Trophoblast cell (in vitro differentiated cells and primary cell): Measurements from ENCODE around the gene CAND2.
A peak's percentile ranks its signal among the peaks of the same experiment; 100 is the strongest.

Source experiments
- DNase-seq, 2 donors: peaks; one replicate each; pipeline ENCODE4 v3.0.0-alpha.2; 2016
- H2AFZ ChIP-seq: 2 replicates; pipeline ENCODE4 v1.6.1; 2013; ENCODE audit warnings: low read length, moderate library complexity, mild to moderate bottlenecking; ENCODE audit not compliant: insufficient read depth, poor library complexity
- H2AK5ac ChIP-seq: 2 replicates; pipeline ENCODE4 v1.6.1; 2013; ENCODE audit warnings: mild to moderate bottlenecking, low read length
- H2BK120ac ChIP-seq: 2 replicates; pipeline ENCODE4 v1.6.1; 2013; ENCODE audit warnings: low read length, mild to moderate bottlenecking, moderate library complexity; ENCODE audit not compliant: insufficient read depth, poor library complexity
- H2BK12ac ChIP-seq: 2 replicates; pipeline ENCODE4 v1.6.1; 2013; ENCODE audit warnings: mild to moderate bottlenecking, low read length, moderate library complexity
- H2BK5ac ChIP-seq: 2 replicates; pipeline ENCODE4 v1.6.1; 2013; ENCODE audit warnings: low read length, low read depth, moderate library complexity, mild to moderate bottlenecking; ENCODE audit not compliant: poor library complexity
- H3K14ac ChIP-seq: 2 replicates; pipeline ENCODE4 v1.6.1; 2013; ENCODE audit warnings: mild to moderate bottlenecking, low read length
- H3K18ac ChIP-seq: 2 replicates; pipeline ENCODE4 v1.6.1; 2013; ENCODE audit warnings: mild to moderate bottlenecking, low read length
- H3K23ac ChIP-seq: 2 replicates; pipeline ENCODE4 v1.6.1; 2013; ENCODE audit warnings: low read length
- H3K27ac ChIP-seq: 2 replicates; pipeline ENCODE4 v1.5.1; 2013; ENCODE audit warnings: low read depth, mild to moderate bottlenecking, inconsistent platforms, low read length, moderate library complexity
- H3K27me3 ChIP-seq: 2 replicates; pipeline ENCODE4 v1.6.1; 2013; ENCODE audit warnings: inconsistent platforms, mild to moderate bottlenecking, low read length, moderate library complexity; ENCODE audit not compliant: insufficient read depth
- H3K36me3 ChIP-seq, 2 experiments: 1 replicate in 1 of 2; 2 replicates in 1 of 2; pipeline ENCODE4 v1.6.1; 2013; ENCODE audit warnings: low read length in 2 of 2, mild to moderate bottlenecking in 2 of 2, moderate library complexity in 1 of 2; ENCODE audit not compliant: insufficient read depth in 2 of 2, control insufficient read depth in 1 of 2
- H3K4ac ChIP-seq: 2 replicates; pipeline ENCODE4 v1.6.1; 2013; ENCODE audit warnings: low read depth, mild to moderate bottlenecking, low read length, moderate library complexity
- H3K4me1 ChIP-seq, 2 experiments: 1 replicate in 1 of 2; 2 replicates in 1 of 2; pipeline ENCODE4 v1.6.1; 2013; ENCODE audit warnings: low read length in 2 of 2, mild to moderate bottlenecking in 2 of 2, moderate library complexity in 1 of 2; ENCODE audit not compliant: insufficient read depth in 2 of 2, control insufficient read depth in 1 of 2
- H3K4me2 ChIP-seq: 2 replicates; pipeline ENCODE4 v1.6.1; 2013; ENCODE audit warnings: inconsistent platforms, mild to moderate bottlenecking, low read length, moderate library complexity
- H3K4me3 ChIP-seq: 2 replicates; pipeline ENCODE4 v1.5.1; 2013; ENCODE audit warnings: mild to moderate bottlenecking, low read depth, low read length, inconsistent platforms
- H3K79me1 ChIP-seq: one replicate; pipeline ENCODE4 v1.6.1; 2013; ENCODE audit warnings: low read length
- H3K79me2 ChIP-seq: 2 replicates; pipeline ENCODE4 v1.6.1; 2013; ENCODE audit warnings: low read length, mild to moderate bottlenecking; ENCODE audit not compliant: control insufficient read depth, insufficient read depth, poor library complexity
- H3K9ac ChIP-seq: 2 replicates; pipeline ENCODE4 v1.6.1; 2013; ENCODE audit warnings: mild to moderate bottlenecking, low read length
- H3K9me3 ChIP-seq: 2 replicates; pipeline ENCODE4 v1.6.1; 2013; ENCODE audit warnings: low read depth, mild to moderate bottlenecking, control low read depth, inconsistent platforms, low read length; ENCODE audit not compliant: insufficient read depth
- H4K12ac ChIP-seq: 2 replicates; pipeline ENCODE4 v1.6.1; 2013; ENCODE audit warnings: low read depth, mild to moderate bottlenecking, low read length, moderate library complexity
- H4K8ac ChIP-seq: 2 replicates; pipeline ENCODE4 v1.6.1; 2013; ENCODE audit warnings: low read depth, mild to moderate bottlenecking, low read length, moderate library complexity
- H4K91ac ChIP-seq: one replicate; pipeline ENCODE4 v1.6.1; 2013; ENCODE audit warnings: low read depth, mild to moderate bottlenecking, low read length, moderate library complexity
- WGBS: extraction: QIAGEN DNeasy Blood & Tissue Kit; methylation state at CpG from one replicate; pipeline ENCODE4 v1.1.7; 2013; ENCODE audit warnings: missing lambda C conversion rate; ENCODE audit not compliant: insufficient read length, insufficient coverage; ENCODE audit errors: extremely low coverage; 5-methylcytosine and 5-hydroxymethylcytosine counted together

The CAND2 gene

DNA sequence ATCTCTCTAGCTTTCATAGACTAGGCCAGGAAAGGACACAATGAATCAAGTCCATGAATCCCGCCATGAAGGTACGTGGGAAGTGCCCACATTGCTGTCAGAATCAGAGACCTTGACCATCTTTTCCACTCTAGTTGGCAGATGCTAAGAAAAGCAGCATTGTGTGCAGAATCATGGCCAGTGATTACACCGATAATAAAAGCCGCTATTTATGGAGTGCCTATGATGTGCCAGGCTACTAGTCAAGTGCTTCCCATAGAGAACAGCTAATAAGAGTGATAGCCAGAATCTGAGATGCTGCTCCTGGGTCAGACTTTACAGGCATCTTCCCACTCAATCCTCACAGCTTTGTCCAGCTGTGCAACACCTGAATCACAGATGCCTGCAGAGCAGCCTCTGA, 58.1 kb downstream of the CAND2 start:
- H2AFZ ChIP-seq = no peak overlapping the region
- no peak overlapping the region for H3K23ac ChIP-seq
- no peak overlapping the region for H4K91ac ChIP-seq
- H4K12ac ChIP-seq = no peak overlapping the region
- H3K14ac ChIP-seq = no peak overlapping the region
- no peak overlapping the region for H2AK5ac ChIP-seq
- H3K4me2 ChIP-seq = no peak overlapping the region
- H3K79me1 ChIP-seq = no peaks in the 10 kb centered on the region
- peaks cover 3 to 4% of the 10 kb centered on the region in 2 experiments for H3K4me1 ChIP-seq
- H2BK5ac ChIP-seq = no peak overlapping the region
- H3K27me3 ChIP-seq = no peaks in the 10 kb centered on the region
- no peak for DNase-seq
- H3K18ac ChIP-seq = no peak overlapping the region
- H3K27ac ChIP-seq = no peak overlapping the region
- no peak overlapping the region for H3K9ac ChIP-seq
- H3K4me3 ChIP-seq = no peak overlapping the region
- no peaks in the 10 kb centered on the region for H3K36me3 ChIP-seq
- H2BK120ac ChIP-seq = no peak overlapping the region
- H2BK12ac ChIP-seq = no peak overlapping the region
- no CpG with 5 or more reads among the region's 4 CpGs for WGBS
- peaks cover 6% of the 10 kb centered on the region for H3K9me3 ChIP-seq
- no peak overlapping the region for H3K4ac ChIP-seq
- no peak overlapping the region for H4K8ac ChIP-seq
- H3K79me2 ChIP-seq = no peaks in the 10 kb centered on the region

DNA sequence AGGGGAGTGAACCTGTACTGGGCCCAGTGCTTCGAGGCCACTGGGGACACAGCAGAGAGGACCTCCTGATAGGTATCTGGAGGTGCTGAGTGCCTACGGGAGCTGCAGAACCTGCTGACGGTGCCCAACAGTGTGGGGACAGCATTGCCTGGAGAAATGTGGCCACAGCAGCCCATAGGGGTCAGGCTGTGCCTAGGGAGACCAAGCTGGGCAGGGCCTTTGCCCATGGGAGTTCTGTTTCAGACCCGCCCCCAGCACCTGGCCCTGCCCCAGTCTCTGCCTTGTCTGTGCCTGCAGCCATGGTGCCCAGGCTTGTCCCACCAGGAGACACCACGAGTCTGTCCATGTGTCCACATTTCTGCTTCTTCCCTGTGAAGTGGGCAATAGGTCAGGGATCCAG, 60.1 kb downstream of the CAND2 start:
- no peaks in the 10 kb centered on the region for H3K79me2 ChIP-seq
- no peak overlapping the region for H3K4me3 ChIP-seq
- H2BK120ac ChIP-seq = no peak overlapping the region
- no peaks in the 10 kb centered on the region for H3K36me3 ChIP-seq
- no peak overlapping the region for H4K91ac ChIP-seq
- no peak overlapping the region for H2BK12ac ChIP-seq
- no peak overlapping the region for H4K12ac ChIP-seq
- H2AK5ac ChIP-seq = no peak overlapping the region
- no peak overlapping the region for H3K27ac ChIP-seq
- no peak overlapping the region for H3K18ac ChIP-seq
- no peak overlapping the region for H2BK5ac ChIP-seq
- no peak overlapping the region for H3K9ac ChIP-seq
- no peak overlapping the region for H3K4ac ChIP-seq
- H3K23ac ChIP-seq = peak overlapping the region; percentile 56
- no peaks in the 10 kb centered on the region for H3K79me1 ChIP-seq
- no peak overlapping the region for H4K8ac ChIP-seq
- H3K4me1 ChIP-seq = peaks cover 3 to 4% of the 10 kb centered on the region in 2 experiments
- DNase-seq = no peak
- WGBS = no CpG with 5 or more reads among the region's 5 CpGs
- H3K4me2 ChIP-seq = no peak overlapping the region
- H2AFZ ChIP-seq = no peak overlapping the region
- H3K27me3 ChIP-seq = no peaks in the 10 kb centered on the region
- H3K9me3 ChIP-seq = peaks cover 1% of the 10 kb centered on the region
- no peak overlapping the region for H3K14ac ChIP-seq

DNA sequence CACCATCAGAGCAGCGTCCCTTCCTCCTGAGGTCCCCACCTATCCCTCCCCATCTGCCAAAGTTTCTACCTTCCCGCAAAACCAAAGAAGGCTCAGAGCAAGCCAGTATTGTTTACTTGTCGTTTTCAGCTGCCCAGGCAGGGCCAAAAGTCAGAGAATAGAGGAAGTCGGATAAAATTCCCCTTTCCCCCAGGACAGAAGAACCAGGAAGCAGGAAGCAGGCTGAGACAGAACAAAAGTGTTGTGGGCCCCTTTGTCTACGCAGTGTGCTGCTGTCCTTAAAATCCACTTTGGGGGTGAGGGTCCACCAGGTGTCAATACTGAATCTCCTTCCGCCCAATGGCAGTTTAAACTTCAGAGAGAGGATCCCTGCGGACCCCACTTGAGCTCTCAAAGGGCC, 63.4 kb downstream of the CAND2 start:
- H3K4me2 ChIP-seq = no peak overlapping the region
- H3K18ac ChIP-seq = no peak overlapping the region
- peaks cover 0 to 2% of the 10 kb centered on the region in 2 experiments for H3K4me1 ChIP-seq
- H3K27ac ChIP-seq = no peak overlapping the region
- no peak overlapping the region for H3K9ac ChIP-seq
- H3K27me3 ChIP-seq = no peaks in the 10 kb centered on the region
- peak overlapping the region; percentile 13 for H2AFZ ChIP-seq
- no peak overlapping the region for H2BK5ac ChIP-seq
- H4K91ac ChIP-seq = peak overlapping the region; percentile 21
- WGBS = no CpG with 5 or more reads among the region's 7 CpGs
- H3K79me1 ChIP-seq = no peaks in the 10 kb centered on the region
- no peaks in the 10 kb centered on the region for H3K79me2 ChIP-seq
- no peak overlapping the region for H3K23ac ChIP-seq
- H4K12ac ChIP-seq = no peak overlapping the region
- H2BK120ac ChIP-seq = no peak overlapping the region
- H2AK5ac ChIP-seq = no peak overlapping the region
- H3K9me3 ChIP-seq = peaks cover 5% of the 10 kb centered on the region
- no peak overlapping the region for H3K14ac ChIP-seq
- no peak overlapping the region for H3K4ac ChIP-seq
- H3K4me3 ChIP-seq = no peak overlapping the region
- no peaks in the 10 kb centered on the region for H3K36me3 ChIP-seq
- no peak overlapping the region for H4K8ac ChIP-seq
- no peak overlapping the region for H2BK12ac ChIP-seq
- no peak for DNase-seq

DNA sequence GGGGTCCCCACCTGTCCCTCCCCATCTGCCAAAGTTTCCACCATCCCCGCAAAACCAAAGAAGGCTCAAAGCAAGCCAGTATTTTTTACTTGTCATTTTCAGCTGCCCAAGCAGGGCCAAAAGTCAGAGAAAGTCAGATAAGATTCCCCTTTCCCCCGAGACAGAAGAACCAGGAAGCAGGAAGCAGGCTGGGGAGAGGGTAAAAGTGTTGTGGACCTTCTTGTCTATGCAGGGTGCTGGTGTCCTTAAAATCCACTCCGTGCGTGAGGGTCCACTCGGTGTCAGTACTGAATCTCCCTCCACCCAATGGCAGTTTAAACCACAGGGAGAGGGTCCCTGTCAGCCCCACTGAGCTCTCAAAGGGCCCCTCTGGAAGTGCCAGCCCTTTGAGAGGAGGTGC, 65.1 kb downstream of the CAND2 start:
- DNase-seq = no peak

More for the DNA sequence above, 65.1 kb downstream of the CAND2 start:
- no peaks in the 10 kb centered on the region for H3K36me3 ChIP-seq
- H2BK120ac ChIP-seq = no peak overlapping the region
- no peaks in the 10 kb centered on the region for H3K79me1 ChIP-seq
- no peak overlapping the region for H2AFZ ChIP-seq
- no peak overlapping the region for H3K9ac ChIP-seq
- H4K8ac ChIP-seq = no peak overlapping the region
- H3K9me3 ChIP-seq = peaks cover 15% of the 10 kb centered on the region
- H4K12ac ChIP-seq = no peak overlapping the region
- H3K4me2 ChIP-seq = no peak overlapping the region
- H3K14ac ChIP-seq = no peak overlapping the region
- H3K27me3 ChIP-seq = no peaks in the 10 kb centered on the region
- no peak overlapping the region for H2BK12ac ChIP-seq
- H3K23ac ChIP-seq = no peak overlapping the region
- no peak overlapping the region for H2BK5ac ChIP-seq
- H3K4me3 ChIP-seq = no peak overlapping the region
- no peak overlapping the region for H3K27ac ChIP-seq
- H3K4ac ChIP-seq = no peak overlapping the region
- no peaks in the 10 kb centered on the region for H3K79me2 ChIP-seq
- H3K4me1 ChIP-seq = peaks cover 0 to 2% of the 10 kb centered on the region in 2 experiments
- no peak overlapping the region for H4K91ac ChIP-seq
- no CpG with 5 or more reads among the region's 5 CpGs for WGBS
- no peak overlapping the region for H2AK5ac ChIP-seq
- H3K18ac ChIP-seq = no peak overlapping the region
